Left forelimb (tissue), 1 donor: ENCODE results near the gene ROR2.
A peak's percentile ranks its signal among the peaks of the same experiment; 100 is the strongest.

Experiments
- DNase-seq: peaks from one replicate; pipeline ENCODE4 v3.0.0-alpha.2; 2018; ENCODE audit warnings: low spot score

The ROR2 gene

DNA sequence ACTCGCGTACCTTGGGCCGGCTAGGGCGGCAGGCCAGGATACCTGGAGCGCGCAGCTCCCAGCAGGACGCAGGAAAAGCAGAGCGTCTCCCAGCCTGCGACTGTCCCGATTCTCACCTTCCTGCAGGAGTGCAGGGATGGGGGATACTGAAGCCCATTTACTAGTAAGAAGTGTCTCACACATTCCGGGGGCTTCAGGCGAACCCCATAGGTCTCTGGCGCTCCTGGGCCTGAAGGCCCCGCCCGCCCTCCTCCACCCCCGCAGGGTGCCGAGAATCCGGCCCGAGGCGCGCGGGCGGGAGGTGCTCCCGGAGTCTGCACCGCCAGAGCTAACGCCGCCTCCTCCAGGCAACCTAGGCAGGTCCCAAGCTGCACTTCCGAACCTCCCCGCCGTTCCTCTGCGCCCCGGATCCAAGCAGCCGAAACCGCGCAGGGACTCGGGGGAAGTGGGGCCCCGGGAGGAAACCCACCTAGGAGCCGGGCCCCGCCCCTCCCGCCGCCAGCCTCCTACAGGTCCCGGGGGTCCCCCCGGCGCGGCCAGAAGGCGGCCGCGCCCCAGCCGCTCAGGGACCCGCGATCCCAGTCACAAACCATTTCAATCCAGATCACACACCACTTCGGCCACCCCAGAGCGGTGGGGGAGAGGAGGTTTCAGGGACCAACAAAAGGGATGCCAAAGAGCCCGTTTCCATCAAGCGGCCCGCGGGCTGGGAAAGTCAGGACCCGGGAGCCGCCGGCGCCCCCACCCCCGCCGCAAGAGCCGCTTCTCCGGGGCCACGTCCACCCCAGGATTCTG is 1.2 kb downstream of the ROR2 start:
- peak; percentile 75 for DNase-seq

DNA sequence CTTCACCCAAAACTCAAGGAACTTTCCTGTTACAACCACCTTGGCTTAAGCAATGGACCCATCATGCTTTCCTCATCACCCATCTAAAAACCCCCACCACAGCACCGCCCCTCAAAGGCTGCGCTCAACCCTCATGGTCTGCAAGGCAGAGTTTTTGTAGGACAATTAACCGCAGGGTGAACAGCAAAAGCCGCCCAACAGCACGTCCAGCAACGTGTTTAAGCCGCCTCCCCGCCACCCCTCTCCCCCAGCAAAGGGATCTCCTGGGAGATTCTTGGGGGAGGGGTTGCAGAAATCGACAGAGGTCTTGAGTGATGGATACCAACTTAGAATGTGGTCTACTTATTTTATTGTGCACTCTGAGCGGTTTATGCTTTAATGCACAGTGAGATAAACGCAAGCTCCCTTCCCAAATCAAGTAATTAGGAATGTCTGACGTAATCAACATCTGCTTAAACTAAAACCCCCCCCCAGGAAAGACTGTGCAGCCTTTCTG is 1.9 kb downstream of the ROR2 start:
- DNase-seq, result peak; percentile 64

DNA sequence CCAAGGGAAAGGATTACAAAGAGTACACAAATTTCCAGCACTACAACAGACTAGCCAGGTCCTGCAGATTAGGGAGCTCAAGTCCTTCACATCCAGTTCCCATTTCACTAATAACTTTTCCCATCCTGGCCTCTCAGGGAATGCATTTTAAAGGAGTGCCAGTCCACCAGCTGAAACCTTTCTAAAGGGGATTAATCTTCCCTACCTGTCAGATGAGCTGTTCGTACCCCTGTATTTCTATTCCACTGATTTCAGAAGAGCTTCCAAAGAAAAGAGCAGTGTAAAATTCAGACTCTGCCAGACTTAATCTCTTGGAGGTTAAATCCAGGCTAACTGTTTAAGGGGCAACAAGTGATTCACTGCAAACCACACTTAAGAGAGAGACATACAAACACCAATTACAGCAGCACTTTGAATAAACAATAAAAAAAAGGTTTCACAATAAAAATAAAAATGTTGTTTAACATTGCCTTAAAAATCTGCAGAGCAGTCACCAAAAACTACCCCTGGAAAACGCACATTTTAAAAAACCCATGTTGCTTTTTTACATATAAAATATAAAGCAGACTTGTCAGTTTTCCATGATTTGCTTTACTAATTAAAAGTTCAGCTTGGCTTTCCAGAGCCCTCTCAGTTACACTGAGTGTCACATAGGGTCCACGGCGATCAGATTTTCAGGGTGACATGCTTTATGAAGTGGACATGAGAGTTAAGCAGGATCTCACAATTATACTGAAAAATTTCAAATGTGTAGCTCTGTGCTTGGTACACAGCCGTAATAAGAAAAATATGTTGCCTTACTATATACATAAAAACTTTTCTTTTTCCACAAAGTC is 3.2 kb downstream of the ROR2 start:
- DNase-seq, result no peak

DNA sequence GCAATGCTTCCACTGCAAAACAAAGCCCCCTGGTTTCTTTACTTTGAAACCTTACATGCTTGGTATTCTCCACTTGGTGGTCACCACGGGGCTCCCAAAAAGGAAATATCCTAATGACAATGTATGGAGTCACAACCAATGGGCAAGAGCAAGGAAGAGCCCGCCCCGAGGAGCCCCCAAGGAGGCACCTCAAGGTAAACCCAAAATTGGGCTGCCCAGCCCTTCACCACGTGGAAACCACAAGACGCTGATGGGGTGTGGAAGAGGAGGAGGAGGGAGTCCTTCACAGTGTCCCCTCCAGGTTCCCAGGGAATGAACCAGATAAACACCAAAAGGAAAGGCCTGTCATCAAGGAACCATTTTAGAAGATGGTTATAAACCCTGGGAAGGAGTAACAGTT is 3.8 kb downstream of the ROR2 start:
- DNase-seq, result no peak

DNA sequence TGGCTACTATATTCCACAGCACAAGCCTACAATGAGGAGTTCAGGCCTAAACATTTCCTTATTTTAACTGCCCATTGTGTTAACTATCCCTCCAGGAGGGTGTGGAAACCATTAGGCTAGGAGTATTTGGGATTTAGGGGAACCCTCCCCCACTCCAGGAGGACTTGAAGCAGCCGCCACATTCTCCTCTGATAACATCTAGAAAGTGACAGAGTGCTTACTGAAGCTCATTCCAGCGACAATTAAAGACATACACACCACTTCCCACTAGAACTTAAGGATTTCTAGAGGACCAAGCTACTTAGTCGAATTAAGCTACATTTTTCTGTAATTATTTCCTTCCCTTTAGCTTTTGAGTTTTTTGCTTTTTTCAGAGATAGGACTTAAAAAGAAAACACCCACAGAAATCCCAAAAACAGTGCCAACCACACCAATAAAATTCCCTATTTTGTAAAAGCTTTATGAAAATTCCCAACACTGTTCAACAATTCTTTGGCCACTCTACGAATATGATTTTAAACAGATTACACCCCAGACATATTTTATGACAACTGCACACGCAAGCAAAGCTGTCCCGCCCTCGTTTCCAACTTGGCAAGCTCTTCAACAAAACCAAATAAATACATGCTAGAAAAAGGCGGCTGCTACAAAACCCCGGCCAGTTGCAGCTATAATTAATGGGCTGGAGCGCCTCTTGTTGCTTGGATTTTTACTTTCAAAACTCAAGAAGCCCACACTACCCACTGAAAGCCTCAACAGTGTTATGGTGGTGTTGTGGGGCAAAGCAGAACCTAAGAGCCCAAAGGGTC is 4.5 kb downstream of the ROR2 start:
- peak; percentile 65 for DNase-seq

DNA sequence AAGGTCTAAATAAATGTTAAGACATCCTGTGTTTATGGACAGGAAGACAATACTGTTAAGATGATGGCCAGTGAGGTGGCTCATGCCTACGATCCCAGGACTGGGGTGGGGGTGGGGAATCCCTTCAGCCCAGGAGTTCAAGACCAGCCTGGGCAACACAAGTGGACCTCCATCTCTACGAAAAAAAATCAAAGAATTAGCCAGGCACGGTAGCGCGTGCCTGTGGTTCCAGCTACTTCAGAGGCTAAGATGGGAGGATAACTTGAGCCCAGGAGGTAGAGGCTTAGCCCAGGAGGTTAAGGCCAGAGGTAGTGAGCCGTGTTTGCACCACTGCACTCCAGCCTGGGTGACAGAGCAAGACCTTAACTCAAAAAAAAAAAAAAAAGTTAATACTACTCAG is 5.3 kb downstream of the ROR2 start:
- DNase-seq, result peak; percentile 37

DNA sequence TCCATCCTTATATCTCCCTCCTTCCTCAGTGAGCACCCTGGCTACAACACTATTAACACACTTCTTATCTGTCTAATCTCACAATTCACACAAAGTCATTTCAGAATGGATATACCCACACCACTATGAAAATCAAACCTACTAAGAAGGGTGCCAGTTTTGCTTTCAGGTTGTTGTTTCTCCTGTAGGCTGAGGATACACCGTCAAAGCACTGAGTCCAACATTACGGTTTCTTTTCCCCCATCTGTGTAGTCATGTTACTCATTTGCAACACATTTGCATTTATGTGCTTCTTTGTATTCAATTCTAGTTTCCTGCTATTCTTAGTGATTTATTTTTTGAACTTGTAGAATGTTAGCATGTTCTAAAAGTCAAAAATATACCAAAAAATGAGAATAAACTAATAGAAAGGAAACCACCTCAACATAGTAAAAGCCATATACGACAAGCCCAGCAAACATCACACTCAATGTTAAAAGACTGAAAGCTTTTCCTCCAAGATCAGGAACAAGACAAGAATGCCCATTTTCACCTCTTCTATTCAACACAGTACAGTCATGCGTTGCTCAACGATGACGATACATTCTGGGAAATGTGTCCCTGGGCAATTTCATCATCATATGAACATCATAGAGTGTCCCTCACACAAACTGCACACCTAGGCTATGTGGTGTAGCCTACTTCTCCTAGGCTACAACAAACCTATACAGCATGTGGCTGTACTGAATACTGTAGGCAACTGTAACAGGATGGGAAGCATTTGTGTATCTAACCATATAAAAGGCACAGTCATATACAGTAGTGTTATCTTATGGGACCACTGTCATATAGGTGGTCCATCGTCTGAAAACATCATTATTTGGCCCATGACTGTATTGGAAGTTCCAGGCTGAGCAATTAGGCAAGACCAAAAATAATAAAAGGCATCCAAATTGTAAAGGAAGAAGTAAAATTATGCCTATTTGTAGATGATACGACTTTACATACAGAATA is 6.3 kb downstream of the ROR2 start:
- peak; percentile 9 for DNase-seq

DNA sequence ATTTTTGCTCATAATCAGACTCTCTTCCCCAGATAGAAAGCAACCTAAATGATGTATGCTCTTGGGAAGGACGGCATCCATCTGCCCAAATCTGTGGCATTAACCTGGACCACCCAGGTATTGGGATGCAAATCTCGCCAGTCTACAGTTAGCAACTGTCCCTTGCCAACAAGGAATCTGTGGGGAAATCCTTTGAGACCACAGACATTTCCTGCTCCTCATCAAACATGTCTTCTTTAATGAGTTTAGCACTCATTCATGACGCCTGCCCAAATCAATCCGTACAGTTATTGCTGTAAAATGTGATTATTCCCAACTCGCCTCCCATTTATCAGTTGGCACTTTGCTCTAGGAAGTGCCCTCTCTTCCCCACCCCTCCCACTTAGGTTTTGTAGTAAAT is 7.8 kb downstream of the ROR2 start:
- peak; percentile 26 for DNase-seq

DNA sequence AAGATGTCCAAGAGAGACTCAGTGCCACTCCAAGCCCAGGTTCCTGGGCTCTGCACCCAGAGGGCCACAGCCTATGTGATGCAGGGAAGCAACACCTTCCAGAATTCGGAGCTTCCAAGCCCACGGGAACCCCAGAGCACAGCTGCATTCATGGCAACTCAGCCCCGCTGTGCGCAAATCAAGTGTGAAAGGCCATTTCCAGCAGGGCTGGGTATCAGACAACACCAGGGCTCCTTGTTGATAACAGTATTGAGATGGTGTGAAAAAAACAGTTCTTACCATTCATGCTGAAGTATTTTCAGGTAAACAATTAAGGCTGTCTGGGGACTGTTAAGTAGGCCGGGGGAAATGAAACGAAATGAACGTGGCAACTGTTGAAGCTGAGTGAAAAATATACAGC is 10.1 kb downstream of the ROR2 start:
- DNase-seq, result peak; percentile 38

DNA sequence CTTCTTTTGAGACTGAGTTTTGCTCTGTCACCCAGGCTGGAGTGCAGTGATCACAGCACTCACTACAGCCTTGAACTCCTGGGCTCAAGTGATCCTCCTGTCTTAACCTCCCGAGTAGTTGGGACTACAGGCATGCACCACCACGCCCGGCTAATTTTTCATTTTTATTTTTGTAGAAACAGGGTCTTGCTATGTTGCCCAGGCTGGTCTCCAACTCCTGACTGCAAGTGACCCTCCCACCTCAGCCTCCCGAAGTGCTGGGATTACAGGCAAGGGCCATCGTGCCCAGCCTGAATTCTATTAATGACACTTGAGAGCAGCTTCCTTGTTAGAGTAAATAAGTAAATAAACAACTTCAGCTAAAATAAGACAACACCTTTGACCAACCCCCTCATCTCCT is 12.3 kb downstream of the ROR2 start:
- DNase-seq, result no peak

DNA sequence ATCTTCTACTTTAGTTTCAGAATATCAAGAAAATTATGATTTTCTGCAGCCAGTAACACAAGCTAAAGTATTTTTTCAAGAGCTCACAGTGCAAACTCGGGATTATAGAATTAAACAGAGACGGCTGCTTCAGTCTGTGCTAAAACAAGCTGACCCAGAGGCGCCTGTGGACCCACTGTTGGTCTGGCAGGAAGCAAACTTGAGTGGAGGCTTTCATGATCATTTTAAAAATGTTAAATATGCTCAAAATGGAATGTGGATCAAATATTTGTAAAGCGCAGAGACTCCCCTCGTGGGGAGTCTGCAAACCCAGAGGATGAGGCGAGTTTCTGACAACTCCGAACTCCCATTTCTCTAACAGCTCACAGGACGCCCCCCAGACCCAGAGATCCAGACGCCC is 13.0 kb downstream of the ROR2 start:
- DNase-seq, result no peak

DNA sequence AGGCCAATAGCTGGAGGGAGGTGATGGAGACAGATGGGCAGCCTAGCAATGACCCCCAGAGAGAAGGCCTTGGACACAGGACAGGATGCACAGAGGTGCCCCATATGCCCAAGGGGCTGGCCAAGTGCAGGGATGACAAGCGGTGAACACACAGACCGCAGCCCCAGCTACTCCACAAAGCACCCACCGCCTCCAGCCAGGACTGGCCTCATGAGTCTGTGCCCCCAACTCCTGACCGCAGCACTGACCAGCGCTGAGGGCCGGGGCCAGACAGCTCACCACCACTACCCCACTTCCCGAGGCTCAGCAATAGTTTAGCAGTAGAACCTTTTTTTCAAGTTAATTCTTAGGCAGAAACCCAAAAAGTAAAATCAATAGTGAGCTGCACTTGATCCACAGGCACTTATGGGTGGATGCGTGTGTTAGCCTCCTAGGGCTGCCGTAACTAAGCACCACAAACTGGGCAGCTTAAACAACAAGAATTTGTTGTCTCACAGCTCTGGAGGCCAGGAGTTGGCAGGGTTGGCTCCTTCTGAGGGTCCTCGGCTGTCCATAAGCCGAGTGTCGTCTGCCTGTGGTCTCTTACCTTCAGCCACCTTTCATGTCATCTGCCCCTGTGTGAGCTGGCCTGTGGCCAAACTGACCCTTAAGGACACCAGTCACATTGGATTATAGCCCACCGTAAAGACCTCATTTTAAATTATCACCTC is 14.1 kb downstream of the ROR2 start:
- DNase-seq, result peak; percentile 60

DNA sequence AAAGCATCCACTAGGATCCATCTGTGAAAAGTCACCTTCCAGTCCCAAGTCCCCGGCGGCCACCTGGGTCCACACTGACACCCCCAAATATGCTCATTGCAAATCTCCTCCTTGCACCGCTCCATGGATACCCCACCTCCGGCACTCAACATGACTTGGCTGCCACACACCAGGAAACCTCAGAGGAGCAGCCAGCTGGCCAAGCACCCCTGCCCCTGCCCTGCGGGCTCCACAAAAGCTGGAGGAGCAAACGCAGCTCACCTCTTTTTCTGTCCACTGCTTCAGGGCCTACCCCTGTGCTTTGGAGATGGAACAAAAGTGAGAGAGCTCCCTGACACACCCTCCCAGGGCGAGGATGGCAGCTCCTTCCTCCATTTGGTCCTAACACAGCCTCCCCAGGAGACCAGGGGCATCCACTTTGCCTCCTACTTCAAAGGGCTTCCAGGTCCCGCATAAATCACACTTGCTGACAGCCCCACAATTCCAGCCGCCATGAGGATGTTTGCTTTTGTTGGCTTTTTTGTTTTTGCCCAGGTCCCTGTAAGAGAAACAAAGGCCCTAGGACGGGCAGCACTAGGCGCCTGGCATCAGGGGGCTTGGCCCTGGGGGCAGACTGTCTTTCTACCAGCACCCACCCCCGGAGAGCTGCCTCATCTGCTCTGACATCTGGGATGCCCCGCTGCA is 14.8 kb downstream of the ROR2 start:
- peak; percentile 59 for DNase-seq

DNA sequence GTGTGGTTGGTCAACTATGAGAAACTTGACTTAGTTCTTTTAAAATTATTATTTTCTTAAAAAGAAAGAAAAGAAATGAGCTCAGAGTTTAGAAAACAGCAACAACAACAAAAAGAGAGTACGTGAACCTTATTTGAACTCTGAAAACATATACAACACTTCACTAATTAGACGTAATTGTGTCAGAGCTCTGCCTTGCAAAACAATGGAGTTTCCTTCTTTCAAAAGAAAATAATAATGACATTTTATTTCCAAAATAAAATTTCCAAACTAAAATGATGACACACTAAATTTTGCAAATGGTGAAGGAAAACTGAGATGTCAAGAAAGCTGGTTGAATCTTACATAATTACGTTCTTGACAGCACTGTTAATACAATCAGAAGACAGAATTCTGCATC is 15.4 kb downstream of the ROR2 start:
- DNase-seq, result no peak

DNA sequence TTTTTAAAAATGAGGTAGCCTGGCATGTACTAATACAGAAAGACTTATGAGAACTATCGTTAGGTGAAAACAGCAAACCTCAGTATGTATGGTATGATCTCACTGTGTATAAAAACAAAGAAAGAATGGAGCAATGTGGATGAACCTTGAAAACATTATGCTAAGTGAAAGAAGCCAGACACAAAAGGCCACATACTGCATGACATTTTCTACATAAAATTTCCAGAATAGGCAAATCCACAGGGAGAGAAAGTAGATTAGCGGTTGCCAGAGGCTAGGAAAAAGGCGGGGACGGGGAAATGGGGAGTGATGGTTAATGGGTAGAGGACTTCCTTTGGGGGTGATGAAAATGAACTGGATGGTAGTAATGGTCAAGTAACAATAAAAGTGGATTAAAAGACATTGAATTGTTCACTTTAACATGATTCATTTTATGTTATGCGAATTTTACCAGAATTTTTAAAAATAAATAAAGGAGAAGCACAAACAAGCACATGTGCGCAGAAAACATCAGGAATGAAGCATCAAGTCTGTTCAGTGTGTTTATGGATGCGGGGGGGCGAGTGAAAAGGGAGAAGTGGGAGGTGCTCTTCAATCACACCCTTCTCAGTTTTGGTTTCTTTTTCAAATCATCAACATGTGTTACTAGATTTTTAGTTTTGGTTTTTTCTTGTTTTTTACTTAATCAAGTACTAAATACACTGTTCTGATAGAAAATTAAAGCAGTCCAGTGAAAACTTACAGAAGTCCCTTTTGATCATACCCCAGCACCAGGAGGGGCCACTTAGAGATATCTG is 16.3 kb downstream of the ROR2 start:
- DNase-seq, result peak; percentile 33

DNA sequence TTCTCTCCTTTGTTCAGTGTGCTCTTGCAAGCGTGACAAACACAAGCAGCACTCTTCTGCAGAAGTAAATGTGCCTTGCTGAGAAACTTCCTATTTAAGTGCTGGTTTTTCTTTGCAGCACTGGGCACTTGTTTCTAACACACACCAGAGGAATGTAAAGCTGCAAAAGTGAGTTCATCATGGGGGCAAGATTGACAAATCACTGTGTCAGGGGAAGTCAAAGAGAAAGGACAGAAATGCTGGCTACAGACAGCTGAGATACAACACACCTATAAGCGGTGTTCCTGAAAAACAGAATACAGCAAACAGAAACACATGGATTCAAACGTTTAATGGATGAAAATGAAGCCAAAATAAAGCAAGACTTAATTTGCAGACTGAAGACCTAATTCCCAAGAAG is 19.6 kb downstream of the ROR2 start:
- DNase-seq, result no peak

DNA sequence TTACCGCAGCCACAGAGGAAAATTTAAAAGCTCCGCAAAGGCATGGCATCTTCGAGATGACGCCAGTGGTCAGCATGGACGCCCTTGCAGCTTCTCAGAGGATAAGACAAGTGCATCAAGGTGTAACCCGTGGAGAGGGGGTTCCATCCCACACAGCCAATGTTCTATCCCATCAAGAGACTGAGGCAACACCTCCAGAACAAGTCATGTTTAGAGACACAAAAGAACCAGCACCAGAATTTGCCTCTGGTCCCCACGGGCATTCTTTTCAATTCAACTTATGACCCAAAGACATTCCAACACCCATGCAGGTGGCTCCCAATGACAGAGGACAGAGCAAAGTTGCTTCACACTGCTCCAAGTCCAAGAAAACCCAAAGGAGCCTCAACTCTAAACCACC is 20.7 kb downstream of the ROR2 start:
- peak; percentile 44 for DNase-seq

DNA sequence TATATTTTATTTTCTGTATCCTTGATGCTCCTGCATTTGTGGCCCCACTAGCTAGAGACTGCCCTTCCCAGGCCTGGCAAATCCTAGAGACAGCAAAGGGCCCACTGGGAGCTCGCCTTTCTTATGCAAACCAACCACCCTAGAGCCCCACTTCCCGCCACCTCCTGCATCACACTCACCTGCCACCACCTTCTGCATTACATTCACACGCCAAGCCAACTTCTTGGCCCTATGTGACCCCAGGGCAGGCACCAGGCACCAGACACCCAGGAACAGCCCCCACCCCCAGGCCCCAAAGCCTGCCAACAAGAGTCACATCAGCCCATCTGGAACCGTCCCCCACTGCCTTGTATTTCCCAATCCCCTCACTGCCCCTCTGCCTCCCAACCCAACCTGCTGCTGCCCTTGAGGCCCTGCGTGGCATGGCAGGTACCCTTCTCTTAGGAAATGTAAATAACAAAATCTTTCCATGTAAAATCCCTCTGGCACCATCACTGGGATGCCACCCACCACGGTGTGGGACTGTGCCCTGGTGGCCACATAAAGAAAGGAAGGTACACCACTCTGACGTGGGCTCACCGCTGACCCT is 22.0 kb downstream of the ROR2 start:
- DNase-seq, result peak; percentile 51

DNA sequence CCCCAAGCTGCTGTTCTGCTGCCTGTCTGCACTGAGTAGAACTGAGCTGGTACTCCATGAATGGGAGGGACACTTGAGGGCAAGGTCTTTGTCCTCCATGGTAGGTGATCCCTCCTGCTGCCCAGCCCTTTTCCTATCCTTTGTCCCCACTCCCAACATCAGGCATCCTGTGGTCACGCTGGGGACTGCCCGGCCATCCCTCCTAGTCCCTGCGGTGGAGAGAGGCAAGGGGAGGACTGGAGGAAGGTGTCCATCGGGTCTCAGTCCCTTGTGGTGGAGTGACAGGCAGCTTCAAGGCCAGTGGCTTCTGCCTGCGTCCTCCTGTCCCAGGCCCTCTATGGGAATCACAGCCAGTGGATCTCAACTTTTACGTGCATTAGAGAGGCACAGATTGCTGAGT is 25.9 kb downstream of the ROR2 start:
- DNase-seq, result no peak
